DND-41 (cell line): Measurements from ENCODE around the gene ENHO.

Experiments
- ATAC-seq: fragments of 200-7000 bp; cut with Tn5 transposase; 3 replicates; pipeline ENCODE4 v1.9.1; 2021; ENCODE audit warnings: low read depth; ENCODE audit not compliant: insufficient read depth
- DNase-seq: peaks from one replicate; pipeline ENCODE4 v3.0.0-alpha.2; 2020
- H2AFZ ChIP-seq: 2 replicates; pipeline ENCODE4 v1.6.0; 2012; ENCODE audit warnings: low read depth, low read length
- H3K27ac ChIP-seq: 2 replicates; pipeline ENCODE4 v1.5.1; 2012; ENCODE audit warnings: low read length, inconsistent platforms
- H3K27me3 ChIP-seq: fragments of 200-600 bp; sonication (generic); 2 replicates; pipeline ENCODE4 v1.6.0; 2012; ENCODE audit warnings: low read length, mild to moderate bottlenecking, inconsistent platforms; ENCODE audit not compliant: insufficient read depth, poor library complexity
- H3K36me3 ChIP-seq: 2 replicates; pipeline ENCODE4 v1.5.1; 2012; ENCODE audit warnings: low read length, inconsistent platforms; ENCODE audit not compliant: insufficient read depth
- H3K4me1 ChIP-seq: 2 replicates; pipeline ENCODE4 v1.5.1; 2012; ENCODE audit warnings: mild to moderate bottlenecking, low read length; ENCODE audit not compliant: insufficient read depth
- H3K4me2 ChIP-seq: 2 replicates; pipeline ENCODE4 v1.6.0; 2012; ENCODE audit warnings: mild to moderate bottlenecking, moderate library complexity, low read length, inconsistent platforms; ENCODE audit not compliant: insufficient read depth
- H3K4me3 ChIP-seq, 2 experiments: fragments of 200-600 bp in 1 of 2; shearing (Covaris generic) in 1 of 2; 2 replicates each; pipeline ENCODE4 v1.5.1; 2012 to 2016; ENCODE audit warnings: inconsistent platforms in 2 of 2, low read length in 2 of 2, mild to moderate bottlenecking in 2 of 2, low read depth in 1 of 2, moderate library complexity in 1 of 2
- H3K79me2 ChIP-seq: 2 replicates; pipeline ENCODE4 v1.6.0; 2012; ENCODE audit warnings: low read length, inconsistent platforms; ENCODE audit not compliant: insufficient read depth
- H3K9ac ChIP-seq: 2 replicates; pipeline ENCODE4 v1.6.0; 2012; ENCODE audit warnings: low read depth, mild to moderate bottlenecking, inconsistent platforms, low read length, moderate library complexity
- H3K9me3 ChIP-seq: 2 replicates; pipeline ENCODE4 v1.5.1; 2012; ENCODE audit warnings: low read length, moderate library complexity, mild to moderate bottlenecking, inconsistent platforms; ENCODE audit not compliant: insufficient read depth, severe bottlenecking
- H4K20me1 ChIP-seq: 2 replicates; pipeline ENCODE4 v1.6.0; 2012; ENCODE audit warnings: low read length; ENCODE audit not compliant: insufficient read depth
- CTCF ChIP-seq: IDR thresholded peaks from 2 replicates; pipeline ENCODE4 v1.5.1; 2012; ENCODE audit warnings: borderline replicate concordance, low read length, moderate library complexity, mild to moderate bottlenecking; ENCODE audit not compliant: poor library complexity, severe bottlenecking; ENCODE audit errors: extremely low read depth
- EZH2 ChIP-seq: IDR thresholded peaks from 3 replicates; pipeline ENCODE4 v1.6.1; 2012; ENCODE audit warnings: borderline replicate concordance, low read depth, mild to moderate bottlenecking, moderate library complexity, low read length, inconsistent platforms; ENCODE audit not compliant: severe bottlenecking

The ENHO gene

GRCh38 chr9:34496149-34496712 lies 26.6 kb downstream of the ENHO start:
- no peak overlapping the region for H3K4me2 ChIP-seq
- peaks cover 4% of the 10 kb centered on the region for H3K27me3 ChIP-seq
- H3K36me3 ChIP-seq = no peaks in the 10 kb centered on the region
- no peak overlapping the region for H3K9ac ChIP-seq
- no peaks in the 10 kb centered on the region for H3K9me3 ChIP-seq
- no peak overlapping the region for H3K27ac ChIP-seq
- DNase-seq = no peak
- no peak overlapping the region for H3K4me3 ChIP-seq
- TF ChIP-seq CTCF (no peak), EZH2 (no peak)
- H3K79me2 ChIP-seq = no peaks in the 10 kb centered on the region
- no peak overlapping the region for H2AFZ ChIP-seq
- no peak for ATAC-seq
- H4K20me1 ChIP-seq = no peaks in the 10 kb centered on the region
- H3K4me1 ChIP-seq = no peaks in the 10 kb centered on the region

- peak; percentile 79 for ATAC-seq
- no peak overlapping the region for H3K4me3 ChIP-seq
- H3K9me3 ChIP-seq = no peaks in the 10 kb centered on the region
- no peak overlapping the region for H3K9ac ChIP-seq
- H4K20me1 ChIP-seq = no peaks in the 10 kb centered on the region
- H3K36me3 ChIP-seq = no peaks in the 10 kb centered on the region
- no peak overlapping the region for H2AFZ ChIP-seq
- no peaks in the 10 kb centered on the region for H3K79me2 ChIP-seq
- no peaks in the 10 kb centered on the region for H3K27me3 ChIP-seq
- no peak for TF ChIP-seq EZH2
- no peak for TF ChIP-seq CTCF
- no peaks in the 10 kb centered on the region for H3K4me1 ChIP-seq
- no peak overlapping the region for H3K4me2 ChIP-seq
- H3K27ac ChIP-seq = no peak overlapping the region
- peak; percentile 59 for DNase-seq
Measured at GRCh38 chr9:34493972-34494535, 28.7 kb downstream of the ENHO start.

- ATAC-seq = no peak
- H4K20me1 ChIP-seq = no peaks in the 10 kb centered on the region
Measured at GRCh38 chr9:34492051-34492450, 30.7 kb downstream of the ENHO start.

More at GRCh38 chr9:34492051-34492450, 30.7 kb downstream of the ENHO start:
- no peak overlapping the region for H2AFZ ChIP-seq
- H3K4me1 ChIP-seq = no peaks in the 10 kb centered on the region
- H3K27me3 ChIP-seq = no peaks in the 10 kb centered on the region
- H3K9me3 ChIP-seq = no peaks in the 10 kb centered on the region
- no peaks in the 10 kb centered on the region for H3K79me2 ChIP-seq
- no peak for DNase-seq
- H3K36me3 ChIP-seq = no peaks in the 10 kb centered on the region
- H3K4me2 ChIP-seq = no peak overlapping the region
- no peak for TF ChIP-seq CTCF
- TF ChIP-seq EZH2 = no peak
- no peak overlapping the region for H3K27ac ChIP-seq
- no peak overlapping the region for H3K9ac ChIP-seq
- no peak overlapping the region for H3K4me3 ChIP-seq
